Neural progenitor cell (in vitro differentiated cells): ENCODE measurements around the gene ERO1A. TPM values are rescaled to one million over a fixed set of nuclear protein-coding genes. Genes with fewer than 3 reads are reported as not detected.

Source experiments
- DNase-seq: peaks from one replicate; pipeline ENCODE4 v3.0.0-alpha.2; 2016; ENCODE audit warnings: low spot score
- H2AFZ ChIP-seq: fragments of 200-600 bp; sonication (generic); replicated peaks from 2 replicates; pipeline ENCODE4 v1.6.1; 2016; ENCODE audit warnings: antibody characterized with exemption
- H3F3A ChIP-seq: fragments of 200-600 bp; sonication (generic); 2 replicates; pipeline ENCODE4 v1.6.1; 2016; ENCODE audit warnings: antibody characterized with exemption, low read depth
- H3K27ac ChIP-seq: fragments of 200-600 bp; sonication (generic); 2 replicates; pipeline ENCODE4 v1.5.1; 2016; ENCODE audit warnings: mild to moderate bottlenecking
- H3K27me3 ChIP-seq: fragments of 200-600 bp; sonication (generic); 2 replicates; pipeline ENCODE4 v1.6.1; 2016; ENCODE audit warnings: mild to moderate bottlenecking, moderate library complexity
- H3K36me3 ChIP-seq: fragments of 200-600 bp; sonication (generic); 2 replicates; pipeline ENCODE4 v1.5.1; 2016
- H3K4me1 ChIP-seq: fragments of 200-600 bp; sonication (generic); 2 replicates; pipeline ENCODE4 v1.6.1; 2016; ENCODE audit warnings: mixed run types
- H3K4me2 ChIP-seq: fragments of 200-600 bp; sonication (generic); 2 replicates; pipeline ENCODE4 v1.6.1; 2016
- H3K4me3 ChIP-seq: fragments of 200-600 bp; sonication (generic); 2 replicates; pipeline ENCODE4 v1.5.1; 2016
- H3K79me2 ChIP-seq: fragments of 200-600 bp; sonication (generic); 2 replicates; pipeline ENCODE4 v1.6.1; 2016; ENCODE audit warnings: low read depth
- H3K9ac ChIP-seq: fragments of 200-600 bp; sonication (generic); 2 replicates; pipeline ENCODE4 v1.6.1; 2016
- H3K9me3 ChIP-seq: fragments of 200-600 bp; sonication (generic); 2 replicates; pipeline ENCODE4 v1.5.1; 2016; ENCODE audit warnings: low read depth
- H4K20me1 ChIP-seq: fragments of 200-600 bp; sonication (generic); 2 replicates; pipeline ENCODE4 v1.6.1; 2016; ENCODE audit warnings: low read depth
- H3K27ac Mint-ChIP-seq: 3 replicates; pipeline ENCODE4 v1.8.0; 2021; ENCODE audit warnings: mixed read lengths
- H3K27me3 Mint-ChIP-seq: 2 replicates; pipeline ENCODE4 v1.8.0; 2022; ENCODE audit warnings: low read depth, mild to moderate bottlenecking, inconsistent platforms, moderate library complexity, mixed read lengths; ENCODE audit not compliant: insufficient read depth
- H3K36me3 Mint-ChIP-seq: 3 replicates; pipeline ENCODE4 v1.8.0; 2021; ENCODE audit warnings: mixed read lengths
- H3K4me1 Mint-ChIP-seq: 3 replicates; pipeline ENCODE4 v1.8.0; 2021; ENCODE audit warnings: mixed read lengths
- H3K4me3 Mint-ChIP-seq: 3 replicates; pipeline ENCODE4 v1.8.0; 2021; ENCODE audit warnings: mild to moderate bottlenecking, moderate library complexity, mixed read lengths
- H3K9me3 Mint-ChIP-seq: 3 replicates; pipeline ENCODE4 v1.8.0; 2020; ENCODE audit warnings: mixed read lengths
- EZH2 ChIP-seq: fragments of 200-600 bp; sonication (generic); IDR thresholded peaks from 2 replicates; pipeline ENCODE4 v1.6.1; 2017; ENCODE audit warnings: antibody characterized with exemption, mild to moderate bottlenecking, moderate library complexity
- EZH2phosphoT487 ChIP-seq: fragments of 200-600 bp; sonication (generic); IDR thresholded peaks from 2 replicates; pipeline ENCODE4 v1.6.1; 2017; ENCODE audit warnings: antibody characterized with exemption
- total RNA-seq: library from RNA; depleted of rRNA; stranded (reverse); fragments of >200 nt; gene quantifications from 2 replicates; pipeline ENCODE4 v1.2.3, GENCODE V29; 2015; ENCODE audit warnings: low replicate concordance
- TF ChIP-seq, protein P1 (sequence below): fragments of 200-600 bp; sonication (generic); IDR thresholded peaks from 2 replicates; pipeline ENCODE4 v1.5.1; 2017; ENCODE audit warnings: antibody characterized with exemption, mild to moderate bottlenecking

Gene ERO1A
- total RNA-seq, 1 donor from 2014 or later: 54.1 TPM

DNA sequence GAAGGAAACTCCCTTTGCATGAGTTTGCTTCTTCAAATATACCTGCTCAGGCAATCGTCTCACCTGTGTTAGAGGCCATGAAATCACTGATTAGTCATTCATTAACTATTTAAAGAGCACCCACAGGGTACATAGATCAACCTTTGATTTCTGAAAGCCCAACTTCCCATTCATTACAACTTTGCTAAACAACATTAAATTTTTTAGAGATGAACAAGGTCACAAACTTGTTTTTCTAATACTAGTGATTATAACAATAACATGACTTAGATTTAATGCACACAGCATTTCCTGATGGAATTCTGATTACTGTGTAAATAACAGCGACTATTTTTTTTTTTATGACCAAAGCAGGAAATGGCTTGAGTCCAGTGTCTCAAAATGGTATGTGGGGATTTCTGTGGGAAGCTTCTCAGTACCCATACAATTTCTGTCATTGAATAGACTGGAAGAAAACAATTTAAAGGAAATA, 5.4 kb upstream of the ERO1A start:
- no peak overlapping the region for H3K4me3 Mint-ChIP-seq
- no peaks in the 10 kb centered on the region for H4K20me1 ChIP-seq
- H3K27me3 ChIP-seq: no peaks in the 10 kb centered on the region
- H3K36me3 Mint-ChIP-seq: no peaks in the 10 kb centered on the region
- no peak overlapping the region for H3K4me2 ChIP-seq
- H3K27me3 Mint-ChIP-seq: no peaks in the 10 kb centered on the region
- no peaks in the 10 kb centered on the region for H3K9me3 ChIP-seq
- H3K79me2 ChIP-seq: no peaks in the 10 kb centered on the region
- no peak for DNase-seq
- H3K36me3 ChIP-seq: no peaks in the 10 kb centered on the region
- TF ChIP-seq EZH2: no peak
- no peak overlapping the region for H3K27ac Mint-ChIP-seq
- no peak overlapping the region for H2AFZ ChIP-seq
- no peak overlapping the region for H3K4me3 ChIP-seq
- no peaks in the 10 kb centered on the region for H3K4me1 ChIP-seq
- H3K9ac ChIP-seq: no peak overlapping the region
- H3K27ac ChIP-seq: no peak overlapping the region
- no peaks in the 10 kb centered on the region for H3K4me1 Mint-ChIP-seq
- H3K9me3 Mint-ChIP-seq: no peaks in the 10 kb centered on the region
- peaks cover 16% of the 10 kb centered on the region for H3F3A ChIP-seq

DNA sequence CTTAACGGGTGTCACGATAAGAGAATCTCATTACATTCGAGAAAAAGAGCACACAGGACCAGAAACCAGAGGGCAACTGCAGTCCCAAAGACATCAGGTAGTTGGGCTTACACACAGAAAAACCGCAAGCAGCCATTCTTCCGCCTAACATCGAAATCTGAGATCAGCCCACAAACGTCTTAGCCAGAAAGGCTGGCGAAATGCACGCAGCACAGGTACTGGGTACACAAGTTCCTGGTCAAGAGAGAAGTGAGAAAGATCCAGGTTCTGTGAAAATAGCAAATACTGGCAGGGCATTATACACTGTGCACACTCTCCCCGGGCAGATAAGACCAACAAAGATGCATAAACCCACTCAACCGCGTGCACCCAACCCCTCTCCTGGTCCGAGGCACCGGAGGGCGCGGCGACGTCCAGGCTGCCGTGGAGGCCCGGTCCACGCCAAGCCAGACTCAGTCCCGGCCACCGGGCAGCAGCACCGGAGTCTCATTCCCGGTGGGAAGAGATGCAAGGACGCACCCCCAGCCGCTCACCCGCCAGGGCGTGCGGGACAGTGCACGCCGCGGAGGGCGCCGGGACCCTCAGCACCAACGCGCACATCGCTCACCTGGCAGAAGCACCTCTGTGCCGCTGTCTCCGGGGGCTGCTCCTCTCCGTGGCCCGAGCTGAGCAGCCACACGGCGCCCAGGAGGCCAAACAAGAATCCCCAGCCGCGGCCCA, 437 bp downstream of the ERO1A start:
- Histone ChIP-seq H3K4me1 (peaks cover 13% of the 10 kb centered on the region), H3F3A (peaks cover 31% of the 10 kb centered on the region), H3K36me3 (no peaks in the 10 kb centered on the region), H4K20me1 (peaks cover 27% of the 10 kb centered on the region), H3K9ac (peak overlapping the region; percentile 57), H3K79me2 (peaks cover 48% of the 10 kb centered on the region), H3K4me2 (peak overlapping the region; percentile 80), H3K27me3 (peaks cover 6% of the 10 kb centered on the region), H2AFZ (peak overlapping the region; percentile 39), H3K9me3 (no peaks in the 10 kb centered on the region), H3K4me3 (peak overlapping the region; percentile 59), H3K27ac (no peak overlapping the region)
- TF ChIP-seq, protein P1, sequence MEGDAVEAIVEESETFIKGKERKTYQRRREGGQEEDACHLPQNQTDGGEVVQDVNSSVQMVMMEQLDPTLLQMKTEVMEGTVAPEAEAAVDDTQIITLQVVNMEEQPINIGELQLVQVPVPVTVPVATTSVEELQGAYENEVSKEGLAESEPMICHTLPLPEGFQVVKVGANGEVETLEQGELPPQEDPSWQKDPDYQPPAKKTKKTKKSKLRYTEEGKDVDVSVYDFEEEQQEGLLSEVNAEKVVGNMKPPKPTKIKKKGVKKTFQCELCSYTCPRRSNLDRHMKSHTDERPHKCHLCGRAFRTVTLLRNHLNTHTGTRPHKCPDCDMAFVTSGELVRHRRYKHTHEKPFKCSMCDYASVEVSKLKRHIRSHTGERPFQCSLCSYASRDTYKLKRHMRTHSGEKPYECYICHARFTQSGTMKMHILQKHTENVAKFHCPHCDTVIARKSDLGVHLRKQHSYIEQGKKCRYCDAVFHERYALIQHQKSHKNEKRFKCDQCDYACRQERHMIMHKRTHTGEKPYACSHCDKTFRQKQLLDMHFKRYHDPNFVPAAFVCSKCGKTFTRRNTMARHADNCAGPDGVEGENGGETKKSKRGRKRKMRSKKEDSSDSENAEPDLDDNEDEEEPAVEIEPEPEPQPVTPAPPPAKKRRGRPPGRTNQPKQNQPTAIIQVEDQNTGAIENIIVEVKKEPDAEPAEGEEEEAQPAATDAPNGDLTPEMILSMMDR: no peak
- TF ChIP-seq EZH2: no peak
- TF ChIP-seq EZH2phosphoT487: no peak
- Mint-ChIP-seq H3K4me1 (peaks cover 20% of the 10 kb centered on the region), H3K27ac (peak overlapping the region; percentile 86), H3K36me3 (no peaks in the 10 kb centered on the region), H3K27me3 (peaks cover 3% of the 10 kb centered on the region), H3K4me3 (peak overlapping the region; percentile 98), H3K9me3 (no peaks in the 10 kb centered on the region)
- peak; percentile 50 for DNase-seq

DNA sequence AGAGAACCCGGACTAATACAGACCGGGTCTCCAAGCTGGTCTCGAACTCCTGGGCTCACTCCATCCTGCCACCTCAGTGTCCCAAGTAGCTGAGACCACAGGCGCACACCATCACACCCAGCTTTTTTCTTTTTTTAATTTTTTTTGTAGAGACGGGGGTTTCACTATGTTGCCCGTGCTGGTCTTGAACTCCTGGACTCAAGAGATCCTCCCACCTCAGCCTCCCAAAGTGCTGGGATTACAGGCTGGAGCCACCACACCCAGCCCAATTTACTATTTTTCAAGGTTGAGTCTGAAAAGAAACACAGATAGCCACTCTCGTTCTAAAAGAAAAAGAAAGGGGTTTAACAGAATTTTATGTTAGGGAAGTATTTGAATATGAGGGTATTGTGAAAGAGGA, 1.8 kb downstream of the ERO1A start:
- Mint-ChIP-seq H3K27ac (no peak overlapping the region), H3K36me3 (no peaks in the 10 kb centered on the region), H3K4me1 (peaks cover 20% of the 10 kb centered on the region), H3K4me3 (peak overlapping the region; percentile 64), H3K27me3 (peaks cover 3% of the 10 kb centered on the region), H3K9me3 (no peaks in the 10 kb centered on the region)
- Histone ChIP-seq H4K20me1 (peaks cover 27% of the 10 kb centered on the region), H3K27ac (no peak overlapping the region), H3K27me3 (peaks cover 6% of the 10 kb centered on the region), H3K4me2 (peak overlapping the region; percentile 80), H3K9ac (no peak overlapping the region), H3K4me1 (peaks cover 13% of the 10 kb centered on the region), H3K79me2 (peaks cover 61% of the 10 kb centered on the region), H3F3A (peaks cover 31% of the 10 kb centered on the region), H3K9me3 (no peaks in the 10 kb centered on the region), H2AFZ (no peak overlapping the region), H3K4me3 (no peak overlapping the region), H3K36me3 (no peaks in the 10 kb centered on the region)
- TF ChIP-seq EZH2phosphoT487: no peak
- TF ChIP-seq EZH2: no peak
- no peak for DNase-seq

DNA sequence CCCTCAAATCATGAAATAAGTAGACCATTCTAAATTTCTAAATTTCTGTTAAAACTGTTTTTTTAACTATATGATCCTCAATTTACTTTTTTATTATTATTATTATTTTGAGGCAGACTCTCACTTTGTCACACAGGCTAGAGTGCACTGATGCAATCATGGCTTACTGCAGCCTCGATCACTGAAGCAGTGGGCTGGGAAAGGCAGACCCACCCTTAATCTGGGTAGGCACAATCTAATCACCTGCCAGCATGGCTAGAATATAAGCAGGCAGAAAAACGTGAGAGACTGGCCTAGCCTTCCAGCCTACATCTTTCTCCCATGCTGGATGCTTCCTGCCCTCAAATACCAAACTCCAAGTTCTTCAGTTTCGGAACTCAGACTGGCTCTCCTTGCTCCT, 2.3 kb downstream of the ERO1A start:
- no peak overlapping the region for H3K4me2 ChIP-seq
- H3K4me3 ChIP-seq: no peak overlapping the region
- no peaks in the 10 kb centered on the region for H3K9me3 Mint-ChIP-seq

More for the DNA sequence above, 2.3 kb downstream of the ERO1A start:
- no peak overlapping the region for H3K27ac ChIP-seq
- DNase-seq: no peak
- no peaks in the 10 kb centered on the region for H3K36me3 ChIP-seq
- no peaks in the 10 kb centered on the region for H3K9me3 ChIP-seq
- Mint-ChIP-seq H3K27me3 (peaks cover 3% of the 10 kb centered on the region), H3K27ac (no peak overlapping the region), H3K4me3 (no peak overlapping the region), H3K4me1 (peaks cover 20% of the 10 kb centered on the region), H3K36me3 (no peaks in the 10 kb centered on the region)
- peaks cover 13% of the 10 kb centered on the region for H3K4me1 ChIP-seq
- no peak overlapping the region for H2AFZ ChIP-seq
- peaks cover 66% of the 10 kb centered on the region for H3K79me2 ChIP-seq
- no peak overlapping the region for H3K9ac ChIP-seq
- peaks cover 6% of the 10 kb centered on the region for H3K27me3 ChIP-seq
- H3F3A ChIP-seq: peaks cover 31% of the 10 kb centered on the region
- TF ChIP-seq EZH2phosphoT487 (no peak), EZH2 (no peak)
- TF ChIP-seq, protein P1: no peak
- H4K20me1 ChIP-seq: peaks cover 27% of the 10 kb centered on the region
